NT2/D1 (cell line): ENCODE measurements around the gene ITGB7.

Source experiments
- SUZ12 ChIP-seq: IDR thresholded peaks from 2 replicates; pipeline ENCODE4 v1.6.1; 2011; ENCODE audit not compliant: insufficient read length, insufficient read depth; ENCODE audit errors: extremely low read depth
- YY1 ChIP-seq: IDR thresholded peaks from 2 replicates; pipeline ENCODE4 v1.6.1; 2011; ENCODE audit not compliant: insufficient read length, insufficient read depth
- ZNF274 ChIP-seq: IDR thresholded peaks from 2 replicates; pipeline ENCODE4 v1.6.1; 2011; ENCODE audit warnings: mild to moderate bottlenecking, low read depth, low read length

- TF ChIP-seq ZNF274: no peak
- TF ChIP-seq YY1: no peak
- no peak for TF ChIP-seq SUZ12
These were observed 15.0 kb downstream of the ITGB7 start for GRCh38 chr12:53191885-53192530.
